ENCODE data around the gene GLE1.
"Not testable (repeated sequence)": the region's sequence is repeated elsewhere in the genome, so short reads cannot be mapped to it uniquely, and the experiment has no call there.

GLE1 gene

GRCh38 chr9:128495804-128496417 lies 8.6 kb upstream of the GLE1 start:
- no peaks in the 10 kb centered on the region for H3K27me3 ChIP-seq (ENCODE audit: control insufficient read depth, insufficient read depth, low read length)
- H3K27ac ChIP-seq (ENCODE audit: low read depth, low read length), result no peak overlapping the region
- H3K4me1 ChIP-seq (ENCODE audit: control insufficient read depth, insufficient read depth, low read length), result no peaks in the 10 kb centered on the region
- no peaks in the 10 kb centered on the region for H3K9me3 ChIP-seq (ENCODE audit: control insufficient read depth, insufficient read depth, low read length)
- no peak overlapping the region for H3K9ac ChIP-seq (ENCODE audit: low read depth, low read length)
- no peak overlapping the region for H3K4me3 ChIP-seq (ENCODE audit: low read depth, low read length)
- peaks cover 35% of the 10 kb centered on the region for H3K36me3 ChIP-seq (ENCODE audit: control insufficient read depth, insufficient read depth, low read length)

- Histone ChIP-seq H3K27me3 (ENCODE audit: control insufficient read depth, insufficient read depth, low read length) (no peaks in the 10 kb centered on the region), H3K27ac (ENCODE audit: low read depth, low read length) (no peak overlapping the region), H3K9me3 (ENCODE audit: control insufficient read depth, insufficient read depth, low read length) (no peaks in the 10 kb centered on the region), H3K4me1 (ENCODE audit: control insufficient read depth, insufficient read depth, low read length) (no peaks in the 10 kb centered on the region), H3K9ac (ENCODE audit: low read depth, low read length) (no peak overlapping the region), H3K4me3 (ENCODE audit: low read depth, low read length) (no peak overlapping the region), H3K36me3 (ENCODE audit: control insufficient read depth, insufficient read depth, low read length) (peaks cover 28% of the 10 kb centered on the region)
These were observed 6.5 kb upstream of the GLE1 start for GRCh38 chr9:128497824-128498610.

DNA sequence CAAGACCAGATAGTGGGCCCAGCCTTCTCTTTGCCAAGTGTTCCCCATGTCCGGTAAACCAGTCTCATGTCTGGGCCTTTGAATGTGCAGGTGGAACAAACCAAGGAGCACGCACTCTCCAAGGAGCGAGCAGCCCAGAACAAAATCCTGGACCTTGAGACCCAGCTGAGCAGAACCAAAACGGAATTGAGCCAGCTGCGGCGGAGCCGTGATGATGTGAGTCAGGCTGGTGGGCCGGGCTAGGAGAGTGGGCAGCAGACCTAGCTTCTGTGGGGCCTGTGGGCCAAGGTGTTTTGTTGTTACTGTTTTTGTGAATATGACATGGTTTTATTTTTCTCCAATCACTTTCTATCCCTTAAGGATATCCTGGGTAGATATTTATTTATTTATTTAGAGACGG lies 5.6 kb upstream of the GLE1 start:
- H3K27me3 ChIP-seq (ENCODE audit: control insufficient read depth, insufficient read depth, low read length), result no peaks in the 10 kb centered on the region
- H3K36me3 ChIP-seq (ENCODE audit: control insufficient read depth, insufficient read depth, low read length), result peaks cover 28% of the 10 kb centered on the region
- H3K27ac ChIP-seq (ENCODE audit: low read depth, low read length), result no peak overlapping the region
- 0 out of 2 replicates have a peak, but pooled peaks cover under 1% of the 10 kb centered on the region for H3K4me1 ChIP-seq (ENCODE audit: control insufficient read depth, insufficient read depth, low read length)
- no peaks in the 10 kb centered on the region for H3K9me3 ChIP-seq (ENCODE audit: control insufficient read depth, insufficient read depth, low read length)
- H3K9ac ChIP-seq (ENCODE audit: low read depth, low read length), result no peak overlapping the region
- no peak overlapping the region for H3K4me3 ChIP-seq (ENCODE audit: low read depth, low read length)

GRCh38 chr9:128499920-128500319 lies 4.6 kb upstream of the GLE1 start:
- peaks cover 19% of the 10 kb centered on the region for H3K36me3 ChIP-seq (ENCODE audit: control insufficient read depth, insufficient read depth, low read length)
- H3K27ac ChIP-seq (ENCODE audit: low read depth, low read length), result no peak overlapping the region

DNA sequence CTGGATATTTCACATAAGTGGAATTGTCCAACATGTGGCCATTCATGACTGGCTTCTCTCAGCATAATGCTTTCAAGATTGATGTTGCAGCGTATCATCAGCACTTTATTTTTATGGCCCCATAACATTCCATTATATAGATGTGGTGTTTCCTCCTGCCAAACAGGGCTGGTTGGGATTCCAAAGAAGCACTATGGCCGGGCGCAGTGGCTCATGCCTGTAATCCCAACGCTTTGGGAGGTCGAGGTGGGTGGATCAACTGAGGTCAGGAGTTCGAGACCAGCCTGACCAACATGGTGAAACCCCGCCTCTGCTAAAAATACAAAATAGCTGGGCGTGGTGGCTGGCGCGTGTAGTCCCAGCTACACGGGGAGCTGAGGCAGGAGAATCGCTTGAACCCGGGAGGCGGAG lies 1.1 kb upstream of the GLE1 start:
- H3K4me3 ChIP-seq (ENCODE audit: low read depth, low read length); H3K9ac ChIP-seq (ENCODE audit: low read depth, low read length); H3K4me1 ChIP-seq (ENCODE audit: control insufficient read depth, insufficient read depth, low read length); H3K27ac ChIP-seq (ENCODE audit: low read depth, low read length); H3K9me3 ChIP-seq (ENCODE audit: control insufficient read depth, insufficient read depth, low read length); H3K36me3 ChIP-seq (ENCODE audit: control insufficient read depth, insufficient read depth, low read length); H3K27me3 ChIP-seq (ENCODE audit: control insufficient read depth, insufficient read depth, low read length): not testable (repeated sequence)

More at GRCh38 chr9:128499920-128500319, 4.6 kb upstream of the GLE1 start:
- no peak overlapping the region for H3K9ac ChIP-seq (ENCODE audit: low read depth, low read length)
- no peaks in the 10 kb centered on the region for H3K9me3 ChIP-seq (ENCODE audit: control insufficient read depth, insufficient read depth, low read length)
- H3K27me3 ChIP-seq (ENCODE audit: control insufficient read depth, insufficient read depth, low read length), result no peaks in the 10 kb centered on the region
- H3K4me3 ChIP-seq (ENCODE audit: low read depth, low read length), result no peak overlapping the region
- 0 out of 2 replicates have a peak, but pooled peaks cover 3% of the 10 kb centered on the region for H3K4me1 ChIP-seq (ENCODE audit: control insufficient read depth, insufficient read depth, low read length)

GRCh38 chr9:128503870-128504269 lies 649 bp upstream of the GLE1 start:
- no peaks in the 10 kb centered on the region for H3K27me3 ChIP-seq (ENCODE audit: control insufficient read depth, insufficient read depth, low read length)
- H3K27ac ChIP-seq (ENCODE audit: low read depth, low read length), result no peak overlapping the region
- peaks cover 3% of the 10 kb centered on the region; the same call in 1 of the 2 replicates for H3K36me3 ChIP-seq (ENCODE audit: control insufficient read depth, insufficient read depth, low read length)
- peaks cover 7% of the 10 kb centered on the region; the same call in 1 of the 2 replicates for H3K4me1 ChIP-seq (ENCODE audit: control insufficient read depth, insufficient read depth, low read length)
- H3K9ac ChIP-seq (ENCODE audit: low read depth, low read length), result no peak overlapping the region
- H3K4me3 ChIP-seq (ENCODE audit: low read depth, low read length), result peak overlapping the region; percentile 82
- no peaks in the 10 kb centered on the region for H3K9me3 ChIP-seq (ENCODE audit: control insufficient read depth, insufficient read depth, low read length)

- peaks cover 11% of the 10 kb centered on the region; the same call in 1 of the 2 replicates for H3K36me3 ChIP-seq (ENCODE audit: control insufficient read depth, insufficient read depth, low read length)
- no peaks in the 10 kb centered on the region for H3K27me3 ChIP-seq (ENCODE audit: control insufficient read depth, insufficient read depth, low read length)
- peaks cover 7% of the 10 kb centered on the region; the same call in 1 of the 2 replicates for H3K4me1 ChIP-seq (ENCODE audit: control insufficient read depth, insufficient read depth, low read length)
- no peak overlapping the region for H3K27ac ChIP-seq (ENCODE audit: low read depth, low read length)
- no peaks in the 10 kb centered on the region for H3K9me3 ChIP-seq (ENCODE audit: control insufficient read depth, insufficient read depth, low read length)
- H3K9ac ChIP-seq (ENCODE audit: low read depth, low read length), result no peak overlapping the region
- peak overlapping the region; percentile 82 for H3K4me3 ChIP-seq (ENCODE audit: low read depth, low read length)
These were observed 871 bp downstream of the GLE1 start for GRCh38 chr9:128505414-128505765.

- H3K27me3 ChIP-seq (ENCODE audit: control insufficient read depth, insufficient read depth, low read length); H3K9ac ChIP-seq (ENCODE audit: low read depth, low read length); H3K9me3 ChIP-seq (ENCODE audit: control insufficient read depth, insufficient read depth, low read length); H3K4me1 ChIP-seq (ENCODE audit: control insufficient read depth, insufficient read depth, low read length); H3K27ac ChIP-seq (ENCODE audit: low read depth, low read length): not testable (repeated sequence)
- Histone ChIP-seq H3K36me3 (ENCODE audit: control insufficient read depth, insufficient read depth, low read length) (peaks cover 11% of the 10 kb centered on the region; the same call in 1 of the 2 replicates), H3K4me3 (ENCODE audit: low read depth, low read length) (peak overlapping the region; percentile 82; the same call in 1 of the 2 replicates)
These were observed 1.4 kb downstream of the GLE1 start for GRCh38 chr9:128505906-128506305.

DNA sequence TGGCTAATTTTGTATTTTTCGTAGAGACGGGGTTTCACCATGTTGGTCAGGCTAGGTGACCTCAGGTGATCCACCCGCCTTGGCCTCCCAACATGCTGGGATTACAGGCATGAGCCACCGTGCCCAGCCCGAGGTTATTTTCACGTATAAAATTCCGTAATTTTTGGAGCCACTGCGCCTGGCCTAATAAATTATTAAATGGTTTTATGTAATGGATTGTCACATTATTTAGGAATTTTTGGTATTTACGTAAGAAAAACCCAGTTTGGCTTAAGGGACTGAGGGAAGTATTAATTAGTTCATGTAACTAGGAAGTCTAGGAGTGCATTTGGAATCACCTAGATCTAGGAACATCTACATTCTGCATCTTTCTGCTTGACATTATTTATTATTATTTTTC lies 8.3 kb downstream of the GLE1 start:
- H3K36me3 ChIP-seq (ENCODE audit: control insufficient read depth, insufficient read depth, low read length), result peaks cover 36% of the 10 kb centered on the region
- H3K4me1 ChIP-seq (ENCODE audit: control insufficient read depth, insufficient read depth, low read length), result no peaks in the 10 kb centered on the region
- H3K27me3 ChIP-seq (ENCODE audit: control insufficient read depth, insufficient read depth, low read length), result no peaks in the 10 kb centered on the region
- H3K27ac ChIP-seq (ENCODE audit: low read depth, low read length), result no peak overlapping the region
- H3K4me3 ChIP-seq (ENCODE audit: low read depth, low read length), result no peak overlapping the region
- no peaks in the 10 kb centered on the region for H3K9me3 ChIP-seq (ENCODE audit: control insufficient read depth, insufficient read depth, low read length)
- H3K9ac ChIP-seq (ENCODE audit: low read depth, low read length), result no peak overlapping the region

DNA sequence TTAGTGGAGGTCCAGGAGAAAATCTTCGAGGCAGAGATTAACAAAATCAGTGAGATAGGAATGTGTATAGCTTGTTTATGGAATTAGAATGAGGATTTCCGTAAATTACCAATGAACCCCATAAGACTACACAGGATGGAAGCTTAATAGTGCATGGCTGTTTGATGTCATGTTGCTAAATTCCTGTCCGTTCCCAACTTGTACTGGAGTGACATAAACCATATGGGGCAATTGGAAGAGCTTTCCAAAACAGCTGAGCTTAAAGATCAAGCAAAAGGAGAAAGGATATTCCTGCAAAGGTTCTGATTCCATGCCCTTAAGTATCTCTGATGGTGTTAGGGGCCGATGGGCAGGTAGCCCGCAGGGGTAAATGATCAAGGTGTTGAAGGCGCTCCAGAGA lies 17.4 kb downstream of the GLE1 start:
- Histone ChIP-seq H3K27me3 (ENCODE audit: control insufficient read depth, insufficient read depth, low read length) (no peaks in the 10 kb centered on the region), H3K36me3 (ENCODE audit: control insufficient read depth, insufficient read depth, low read length) (peaks cover 26% of the 10 kb centered on the region), H3K4me1 (ENCODE audit: control insufficient read depth, insufficient read depth, low read length) (no peaks in the 10 kb centered on the region), H3K9ac (ENCODE audit: low read depth, low read length) (no peak overlapping the region), H3K9me3 (ENCODE audit: control insufficient read depth, insufficient read depth, low read length) (no peaks in the 10 kb centered on the region), H3K27ac (ENCODE audit: low read depth, low read length) (no peak overlapping the region), H3K4me3 (ENCODE audit: low read depth, low read length) (no peak overlapping the region)

GRCh38 chr9:128523199-128523925 lies 18.8 kb downstream of the GLE1 start:
- no peaks in the 10 kb centered on the region for H3K4me1 ChIP-seq (ENCODE audit: control insufficient read depth, insufficient read depth, low read length)
- no peaks in the 10 kb centered on the region for H3K9me3 ChIP-seq (ENCODE audit: control insufficient read depth, insufficient read depth, low read length)
- peak overlapping the region; percentile 74 for H3K27ac ChIP-seq (ENCODE audit: low read depth, low read length)
- H3K9ac ChIP-seq (ENCODE audit: low read depth, low read length), result no peak overlapping the region
- H3K36me3 ChIP-seq (ENCODE audit: control insufficient read depth, insufficient read depth, low read length), result peaks cover 24% of the 10 kb centered on the region
- H3K27me3 ChIP-seq (ENCODE audit: control insufficient read depth, insufficient read depth, low read length), result no peaks in the 10 kb centered on the region
- H3K4me3 ChIP-seq (ENCODE audit: low read depth, low read length), result no peak overlapping the region

All from HUES48 (cell line).